Right lung (tissue), 5 donors: Measurements from ENCODE around the gene P2RY2. TPM values are rescaled to one million over a fixed set of nuclear protein-coding genes. Genes with fewer than 3 reads are reported as not detected.

Source experiments
- DNase-seq, 2 donors: peaks; one replicate each; pipeline ENCODE4 v3.0.0-alpha.2; 2013
- polyA plus RNA-seq, 5 donors: library from polyadenylated mRNA; unstranded; fragments of 120-200 nt; gene quantifications; one replicate each; pipeline versions ENCODE4 v1.2.1 to v1.2.3, GENCODE V29; 2013; ENCODE audit warnings: inconsistent platforms in 1 of 5, low replicate concordance in 1 of 5; ENCODE audit not compliant: insufficient read length in 5 of 5, insufficient read depth in 1 of 5

The P2RY2 gene
- polyA plus RNA-seq, 5 donors, result 0.86 to 1.5 (median 1.1) TPM

GRCh38 chr11:73281796-73282660 lies 63.9 kb downstream of the P2RY2 start:
- no peak for DNase-seq

- DNase-seq, result no peak
These were observed 65.4 kb downstream of the P2RY2 start for GRCh38 chr11:73283276-73284000.

GRCh38 chr11:73284106-73284505 lies 66.0 kb downstream of the P2RY2 start:
- DNase-seq, result no peak

GRCh38 chr11:73285721-73286120 lies 67.6 kb downstream of the P2RY2 start:
- DNase-seq, result no peak

Other genes starting within 250 kb of the P2RY2 start
- 10 to 100 TPM; 37.4 to 51.9 (median 48.5) TPM for gene FCHSD2, start 76.0 kb upstream of the P2RY2 start, polyA plus RNA-seq
- 1 to 10 TPM; 1.2 to 2.7 (median 1.8) TPM for gene P2RY6, start 54.1 kb downstream of the P2RY2 start, polyA plus RNA-seq
- 10 to 100 TPM; 54.0 to 91.6 (median 85.9) TPM for gene ARHGEF17, start 90.0 kb downstream of the P2RY2 start, polyA plus RNA-seq
- gene RELT, start 158.1 kb downstream of the P2RY2 start, polyA plus RNA-seq, result 1 to 10 TPM; 2.9 to 4.8 (median 3.4) TPM